ENCODE measurements around the gene PKIB. TPM values are rescaled to one million over a fixed set of nuclear protein-coding genes. Genes with fewer than 3 reads are reported as not detected.

PKIB gene
- total RNA-seq, 4 donors from 2014 or later: 0.26 to 6.7 (median 3.2) TPM

DNA sequence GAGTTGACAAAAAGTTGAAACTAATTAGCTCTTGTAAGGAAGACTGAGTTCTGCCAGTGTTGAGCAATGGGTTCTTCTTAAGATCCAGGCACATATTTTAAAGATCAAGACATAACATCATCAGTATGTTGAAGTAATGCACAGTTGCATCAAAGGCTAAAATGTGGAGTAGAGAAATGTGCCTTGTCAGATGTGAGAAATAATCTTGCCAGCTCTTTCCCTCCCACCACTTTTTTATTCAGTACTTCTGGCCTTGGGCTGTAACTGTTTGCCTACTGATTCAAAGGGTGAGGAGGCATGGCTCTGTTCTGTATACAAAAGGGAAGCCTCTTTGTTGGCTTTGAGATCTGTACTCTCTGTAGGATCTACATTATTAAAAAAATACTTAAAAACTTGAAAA lies 13.1 kb downstream of the PKIB start:
- H3K9me3 ChIP-seq: no peaks in the 10 kb centered on the region
- no peak for DNase-seq
- no peak overlapping the region for H3K27ac ChIP-seq
- no peak overlapping the region for H3K4me3 ChIP-seq
- H3K36me3 ChIP-seq: no peaks in the 10 kb centered on the region
- intact Hi-C loops (cut with DNase I): no loop called here
- peaks cover 0 to 3% (median 0%) of the 10 kb centered on the region in 4 donors for H3K27me3 ChIP-seq
- no peaks in the 10 kb centered on the region for H3K4me1 ChIP-seq
- TF ChIP-seq POLR2A (IDR thresholded peaks at IDR 0.05) (no peak), CTCF (IDR thresholded peaks at IDR 0.05) (no peak)

- H3K27ac ChIP-seq: no peak overlapping the region
- TF ChIP-seq CTCF (IDR thresholded peaks at IDR 0.05) (no peak), POLR2A (IDR thresholded peaks at IDR 0.05) (no peak)
- no peak overlapping the region for H3K4me3 ChIP-seq
- H3K27me3 ChIP-seq: peaks cover 0 to 1% (median 0%) of the 10 kb centered on the region in 4 donors
- no peaks in the 10 kb centered on the region for H3K9me3 ChIP-seq
- H3K36me3 ChIP-seq: no peaks in the 10 kb centered on the region
- 84 to 90% methylated on average over 2 of the region's 2 CpGs for WGBS, 2 donors
- intact Hi-C loops (cut with DNase I): no loop called here
- H3K4me1 ChIP-seq: no peaks in the 10 kb centered on the region
- DNase-seq: no peak
Measured at GRCh38 chr6:122624853-122625252, 14.6 kb downstream of the PKIB start.

GRCh38 chr6:122628714-122629113 lies 18.5 kb downstream of the PKIB start:
- no peaks in the 10 kb centered on the region for H3K36me3 ChIP-seq
- no peak overlapping the region for H3K4me3 ChIP-seq
- H3K27ac ChIP-seq: no peak overlapping the region
- no peaks in the 10 kb centered on the region for H3K9me3 ChIP-seq
- TF ChIP-seq CTCF (IDR thresholded peaks at IDR 0.05): no peak
- no peak for TF ChIP-seq POLR2A (IDR thresholded peaks at IDR 0.05)
- intact Hi-C loops (cut with DNase I): no loop called here
- H3K27me3 ChIP-seq: no peaks in the 10 kb centered on the region
- no peaks in the 10 kb centered on the region for H3K4me1 ChIP-seq
- no CpG with 5 or more reads among the region's 1 CpG for WGBS, 2 donors
- DNase-seq: no peak

- WGBS, 2 donors: 51 to 63% methylated on average over 3 of the region's 3 CpGs
- no peak overlapping the region for H3K27ac ChIP-seq
- no peaks in the 10 kb centered on the region for H3K27me3 ChIP-seq
- TF ChIP-seq CTCF (IDR thresholded peaks at IDR 0.05) (no peak), POLR2A (IDR thresholded peaks at IDR 0.05) (no peak)
- H3K36me3 ChIP-seq: no peaks in the 10 kb centered on the region
- H3K4me3 ChIP-seq: no peak overlapping the region
- no peaks in the 10 kb centered on the region for H3K9me3 ChIP-seq
- no peaks in the 10 kb centered on the region for H3K4me1 ChIP-seq
- no peak for DNase-seq
- intact Hi-C loops (cut with DNase I): no loop called here
Measured at GRCh38 chr6:122631571-122632249, 21.5 kb downstream of the PKIB start.

- 50 to 56% methylated on average over 5 of the region's 5 CpGs for WGBS, 2 donors
- Histone ChIP-seq H3K9me3 (no peaks in the 10 kb centered on the region), H3K27ac (no peak overlapping the region), H3K36me3 (no peaks in the 10 kb centered on the region), H3K4me3 (no peak overlapping the region), H3K27me3 (no peaks in the 10 kb centered on the region), H3K4me1 (no peaks in the 10 kb centered on the region)
- DNase-seq: no peak
- TF ChIP-seq POLR2A (IDR thresholded peaks at IDR 0.05) (no peak), CTCF (IDR thresholded peaks at IDR 0.05) (no peak)
- intact Hi-C loops (cut with DNase I): no loop called here
Measured at GRCh38 chr6:122640366-122640765, 30.2 kb downstream of the PKIB start.

Measured in esophagus squamous epithelium (tissue), 5 donors.